Lung (tissue), 12 donors: ENCODE data around the gene TMPRSS13. TPM values are rescaled to one million over a fixed set of nuclear protein-coding genes. Genes with fewer than 3 reads are reported as not detected.

Experiments used
- ATAC-seq: fragments of 200-7000 bp; cut with Tn5 transposase; one replicate; pipeline ENCODE4 v1.9.1; 2020; ENCODE audit warnings: moderate number of reproducible peaks; ENCODE audit not compliant: insufficient read depth, low FRiP score
- DNase-seq, 3 donors: peaks; one replicate each; pipeline ENCODE4 v3.0.0-alpha.2; 2013 to 2017
- H3K27ac ChIP-seq, 2 donors: one replicate each; pipeline ENCODE4 v1.5.1; 2013; ENCODE audit warnings: mild to moderate bottlenecking in 2 of 2, moderate library complexity in 2 of 2, control low read depth in 1 of 2, inconsistent platforms in 1 of 2, low read depth in 1 of 2, low read length in 1 of 2
- H3K27me3 ChIP-seq, 3 donors: one replicate each; pipeline ENCODE4 v1.5.1; 2013; ENCODE audit warnings: low read length in 2 of 3; ENCODE audit not compliant: control insufficient read depth in 3 of 3, insufficient read depth in 3 of 3
- H3K36me3 ChIP-seq, 4 donors: one replicate each; pipeline ENCODE4 v1.5.1; 2013; ENCODE audit warnings: low read length in 4 of 4, mild to moderate bottlenecking in 1 of 4, moderate library complexity in 1 of 4; ENCODE audit not compliant: control insufficient read depth in 4 of 4, insufficient read depth in 4 of 4
- H3K4me1 ChIP-seq, 5 donors: one replicate each; pipeline ENCODE4 v1.5.1; 2013; ENCODE audit warnings: low read length in 5 of 5, mild to moderate bottlenecking in 2 of 5, moderate library complexity in 1 of 5; ENCODE audit not compliant: control insufficient read depth in 5 of 5, insufficient read depth in 5 of 5
- H3K4me3 ChIP-seq: one replicate; pipeline ENCODE4 v1.5.1; 2013; ENCODE audit warnings: mild to moderate bottlenecking, control low read depth, moderate library complexity
- H3K9ac ChIP-seq, 2 donors: one replicate each; pipeline ENCODE4 v1.5.1; 2013; ENCODE audit warnings: low read length in 2 of 2, control low read depth in 1 of 2; ENCODE audit not compliant: insufficient read depth in 1 of 2
- H3K9me3 ChIP-seq, 4 donors: one replicate each; pipeline ENCODE4 v1.5.1; 2013; ENCODE audit warnings: low read length in 3 of 4, mild to moderate bottlenecking in 1 of 4, moderate library complexity in 1 of 4; ENCODE audit not compliant: control insufficient read depth in 4 of 4, insufficient read depth in 3 of 4
- WGBS, 2 donors: extraction: QIAGEN DNeasy Blood & Tissue Kit; methylation state at CpG; one replicate each; pipeline ENCODE4 v1.1.7; 2013; 5-methylcytosine and 5-hydroxymethylcytosine counted together
- polyA plus RNA-seq, 2 donors: library from polyadenylated mRNA; stranded (reverse); fragments of 200-250 nt; gene quantifications; one replicate each; pipeline ENCODE4 v1.2.1, GENCODE V29; 2013
- total RNA-seq, 2 donors: library from RNA; depleted of rRNA in 1 of 2; stranded (reverse); fragments of >200 nt in 1 of 2; gene quantifications; one replicate each; pipeline ENCODE4 v1.2.1, GENCODE V29; 2014 to 2021
- TF ChIP-seq, protein P1 (sequence below): IDR thresholded peaks from 2 replicates; pipeline ENCODE4 v1.5.1; 2012; ENCODE audit warnings: mild to moderate bottlenecking; ENCODE audit errors: control extremely low read depth, extremely low read depth
- donor health status: control.
- donor health status: control.
- donor health status: Bipolar disorder and iron deficiency.
- donor health status: healthy.
- donor health status: DM: yes; HTN: yes; CAD: no.

TMPRSS13 gene
- total and polyA plus RNA-seq, 4 donors: 5.8 to 9.4 (median 9.2) TPM

DNA sequence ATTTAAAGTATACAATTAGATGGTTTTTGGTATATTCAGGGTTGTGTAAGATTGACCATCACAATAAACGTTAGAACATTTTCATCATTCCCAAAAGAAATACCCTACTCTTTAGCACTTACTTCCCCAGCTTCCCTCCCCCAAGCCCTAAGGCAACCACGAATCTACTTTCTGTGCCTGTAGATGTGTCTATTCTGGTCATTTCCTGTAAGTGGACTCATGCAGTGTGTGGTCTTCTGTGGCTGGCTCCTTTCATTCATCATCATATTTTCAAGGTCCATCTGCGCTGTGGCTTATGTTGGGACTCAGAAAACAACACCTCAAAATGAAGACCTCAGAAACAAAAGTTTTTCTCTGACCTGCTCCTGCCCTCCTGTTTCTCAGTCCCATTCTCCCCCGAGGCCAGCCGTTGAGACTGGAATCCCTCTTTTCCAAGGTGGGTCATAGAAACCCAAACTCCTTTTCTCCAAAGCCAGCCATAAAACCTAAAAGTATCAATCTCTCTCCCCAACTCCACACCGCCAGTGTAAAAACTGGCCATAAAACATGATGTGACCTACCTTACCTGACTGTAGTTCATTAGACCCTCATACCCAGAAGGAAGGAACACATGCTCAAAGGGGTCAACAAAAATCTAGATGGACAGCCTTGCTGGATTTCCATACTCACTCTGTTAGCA is 12.9 kb upstream of the TMPRSS13 start:
- TF ChIP-seq, protein P1, sequence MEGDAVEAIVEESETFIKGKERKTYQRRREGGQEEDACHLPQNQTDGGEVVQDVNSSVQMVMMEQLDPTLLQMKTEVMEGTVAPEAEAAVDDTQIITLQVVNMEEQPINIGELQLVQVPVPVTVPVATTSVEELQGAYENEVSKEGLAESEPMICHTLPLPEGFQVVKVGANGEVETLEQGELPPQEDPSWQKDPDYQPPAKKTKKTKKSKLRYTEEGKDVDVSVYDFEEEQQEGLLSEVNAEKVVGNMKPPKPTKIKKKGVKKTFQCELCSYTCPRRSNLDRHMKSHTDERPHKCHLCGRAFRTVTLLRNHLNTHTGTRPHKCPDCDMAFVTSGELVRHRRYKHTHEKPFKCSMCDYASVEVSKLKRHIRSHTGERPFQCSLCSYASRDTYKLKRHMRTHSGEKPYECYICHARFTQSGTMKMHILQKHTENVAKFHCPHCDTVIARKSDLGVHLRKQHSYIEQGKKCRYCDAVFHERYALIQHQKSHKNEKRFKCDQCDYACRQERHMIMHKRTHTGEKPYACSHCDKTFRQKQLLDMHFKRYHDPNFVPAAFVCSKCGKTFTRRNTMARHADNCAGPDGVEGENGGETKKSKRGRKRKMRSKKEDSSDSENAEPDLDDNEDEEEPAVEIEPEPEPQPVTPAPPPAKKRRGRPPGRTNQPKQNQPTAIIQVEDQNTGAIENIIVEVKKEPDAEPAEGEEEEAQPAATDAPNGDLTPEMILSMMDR: no peak
- H3K4me3 ChIP-seq: no peak overlapping the region
- H3K27me3 ChIP-seq: no peaks in the 10 kb centered on the region
- no peak overlapping the region for H3K27ac ChIP-seq
- no peak overlapping the region for H3K9ac ChIP-seq
- H3K9me3 ChIP-seq: peaks cover 0 to 4% (median 0%) of the 10 kb centered on the region in 4 donors
- 83 to 88% methylated on average over 6 of the region's 6 CpGs for whole genome bisulfite sequencing, 2 donors
- ATAC-seq (no peak), DNase-seq (no peak)
- peaks cover 0 to 3% (median 0%) of the 10 kb centered on the region in 5 donors for H3K4me1 ChIP-seq
- H3K36me3 ChIP-seq: no peaks in the 10 kb centered on the region

DNA sequence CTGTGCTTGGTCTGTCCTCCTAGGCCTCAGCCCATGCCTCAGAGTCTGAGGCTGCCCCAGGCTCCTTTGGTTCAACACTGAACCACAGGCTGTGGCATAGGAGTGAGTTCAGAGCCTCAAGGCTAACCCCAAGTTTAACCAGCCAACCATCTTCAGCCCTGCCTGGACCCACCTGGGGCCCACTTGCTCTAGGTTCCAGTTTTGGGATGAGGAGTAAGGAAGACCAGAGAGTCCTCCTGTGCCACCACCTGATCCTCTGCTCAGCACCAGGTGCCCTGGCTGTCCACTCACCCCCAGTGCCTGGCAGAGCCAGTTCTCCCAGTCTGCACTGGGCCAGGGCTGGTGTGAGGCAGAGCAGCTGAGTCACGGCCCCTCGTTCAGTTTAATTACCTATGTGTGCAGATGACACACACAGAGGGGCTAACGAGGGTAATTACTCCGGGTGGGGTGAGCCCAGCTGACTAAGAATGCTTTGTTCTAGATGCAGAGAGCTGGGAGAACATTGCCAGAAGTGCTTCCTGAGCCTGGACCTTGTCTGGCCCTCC is 12.0 kb upstream of the TMPRSS13 start:
- Histone ChIP-seq H3K36me3 (no peaks in the 10 kb centered on the region), H3K4me1 (peaks cover 0 to 2% (median 0%) of the 10 kb centered on the region in 5 donors), H3K27ac (no peak overlapping the region), H3K4me3 (no peak overlapping the region), H3K9ac (no peak overlapping the region), H3K27me3 (no peaks in the 10 kb centered on the region), H3K9me3 (peaks cover 0 to 4% (median 0%) of the 10 kb centered on the region in 4 donors)
- 82 to 85% methylated on average over 4 of the region's 4 CpGs for WGBS, 2 donors
- TF ChIP-seq, protein P1: no peak
- ATAC-seq (no peak), DNase-seq (no peak)

DNA sequence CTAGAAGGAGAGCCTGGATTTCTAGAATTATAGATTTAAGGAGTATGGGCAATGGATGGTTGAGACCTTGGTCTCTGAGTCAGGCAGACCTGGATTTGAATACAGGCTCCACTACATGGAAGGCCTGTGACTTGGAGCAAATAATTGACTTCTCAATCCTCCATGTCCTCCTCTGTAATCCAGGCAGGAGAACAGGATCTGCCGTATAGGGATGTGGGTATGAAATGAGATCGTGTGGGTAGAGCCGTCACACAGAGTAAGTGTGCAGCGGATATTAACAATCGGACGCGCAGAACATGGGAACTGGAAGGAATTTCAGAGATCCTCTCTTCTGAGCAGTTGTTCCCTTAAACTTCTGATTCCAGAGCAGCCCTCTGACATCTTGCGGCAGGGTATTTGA is 11.5 kb upstream of the TMPRSS13 start:
- Histone ChIP-seq H3K36me3 (no peaks in the 10 kb centered on the region), H3K4me3 (no peak overlapping the region), H3K27ac (no peak overlapping the region), H3K9me3 (peaks cover 0 to 4% (median 0%) of the 10 kb centered on the region in 4 donors), H3K27me3 (no peaks in the 10 kb centered on the region), H3K4me1 (peaks cover 0 to 2% (median 0%) of the 10 kb centered on the region in 5 donors), H3K9ac (no peak overlapping the region)
- ATAC-seq (no peak), DNase-seq (no peak)
- TF ChIP-seq, protein P1: no peak
- 97 to 98% methylated on average over 8 of the region's 8 CpGs for WGBS, 2 donors
